Omental fat pad (tissue), 4 donors: ENCODE data around the gene MYL7. TPM values are rescaled to one million over a fixed set of nuclear protein-coding genes. Genes with fewer than 3 reads are reported as not detected.

ENCODE experiments used
- ATAC-seq: fragments of 150-250 bp; one replicate; pipeline ENCODE4 v1.9.1; 2016; ENCODE audit warnings: mild to moderate bottlenecking, moderate library complexity; ENCODE audit not compliant: low FRiP score
- DNase-seq: peaks from one replicate; pipeline ENCODE4 v3.0.0-alpha.2; 2019; ENCODE audit warnings: low spot score
- CTCF ChIP-seq, 3 donors: fragments of 450-650 bp; IDR thresholded peaks; one replicate each; pipeline ENCODE4 v1.5.1; 2016 to 2017; ENCODE audit warnings: antibody characterized with exemption in 3 of 3, mild to moderate bottlenecking in 3 of 3, moderate library complexity in 2 of 3
- total RNA-seq, 4 donors: library from RNA; depleted of rRNA; stranded (reverse); fragments of >200 nt; gene quantifications; one replicate each; pipeline ENCODE4 v1.1.0, GENCODE V29; 2016

Gene MYL7
- total RNA-seq, 4 donors from 2014 or later = not detected

- TF ChIP-seq CTCF (IDR thresholded peaks at IDR 0.05) = no peak
- no peak for ATAC-seq
These were observed 7.0 kb upstream of the MYL7 start for GRCh38 chr7:44148166-44148565.

GRCh38 chr7:44147026-44147991, 6.2 kb upstream of the MYL7 start:
- DNase-seq (peak; percentile 16), ATAC-seq (no peak)
- no peak for TF ChIP-seq CTCF (IDR thresholded peaks at IDR 0.05)

More at GRCh38 chr7:44148166-44148565, 7.0 kb upstream of the MYL7 start:
- peak; percentile 3 for DNase-seq

- peak; percentile 22 for DNase-seq
- TF ChIP-seq CTCF (IDR thresholded peaks at IDR 0.05) = no peak
- ATAC-seq = peak; percentile 76
These were observed 5.1 kb upstream of the MYL7 start for GRCh38 chr7:44145969-44146911.

- DNase-seq (no peak), ATAC-seq (no peak)
- no peak for TF ChIP-seq CTCF (IDR thresholded peaks at IDR 0.05)
These were observed 4.4 kb upstream of the MYL7 start for GRCh38 chr7:44145479-44145968.

- ATAC-seq = no peak
- DNase-seq = peak; percentile 13
- no peak for TF ChIP-seq CTCF (IDR thresholded peaks at IDR 0.05)
These were observed 3.9 kb upstream of the MYL7 start for GRCh38 chr7:44144968-44145478.

- DNase-seq (no peak), ATAC-seq (no peak)
- no peak for TF ChIP-seq CTCF (IDR thresholded peaks at IDR 0.05)
These were observed 3.4 kb upstream of the MYL7 start for GRCh38 chr7:44144426-44144967.
